GM18951 (cell line): ENCODE data around the gene BCDIN3D.

Experiments used
- POLR2A ChIP-seq: IDR thresholded peaks from 4 replicates; pipeline ENCODE4 v1.6.1; 2011; ENCODE audit warnings: mild to moderate bottlenecking; ENCODE audit not compliant: insufficient read length, insufficient read depth; ENCODE audit errors: extremely low read depth
- in situ Hi-C: fragments of 300-500 bp; cut with MboI; formaldehyde crosslinking; loops from one replicate; pipeline ENCODE4 v1.12.0; 2022; ENCODE audit warnings: low sequenced_read_pairs, mixed read lengths, inconsistent platforms; ENCODE audit not compliant: unreplicated experiment

BCDIN3D gene

GRCh38 chr12:49811136-49811535 lies 31.8 kb downstream of the BCDIN3D start:
- TF ChIP-seq POLR2A: no peak
- in situ Hi-C loops: no loop called here

- in situ Hi-C loops: no loop called here
- TF ChIP-seq POLR2A: no peak
These were observed 33.0 kb downstream of the BCDIN3D start for GRCh38 chr12:49809906-49810389.

GRCh38 chr12:49809381-49809905 lies 33.5 kb downstream of the BCDIN3D start:
- TF ChIP-seq POLR2A: no peak
- in situ Hi-C loops: no loop called here

- in situ Hi-C loops: no loop called here
- no peak for TF ChIP-seq POLR2A
These were observed 34.1 kb downstream of the BCDIN3D start for GRCh38 chr12:49808686-49809380.

GRCh38 chr12:49807991-49808580 lies 34.8 kb downstream of the BCDIN3D start:
- in situ Hi-C loops: no loop called here

GRCh38 chr12:49806877-49807276 lies 36.0 kb downstream of the BCDIN3D start:
- TF ChIP-seq POLR2A: no peak
- in situ Hi-C loops: no loop called here

More at GRCh38 chr12:49807991-49808580, 34.8 kb downstream of the BCDIN3D start:
- TF ChIP-seq POLR2A: no peak

GRCh38 chr12:49806321-49806813 lies 36.5 kb downstream of the BCDIN3D start:
- in situ Hi-C loops: no loop called here

GRCh38 chr12:49805409-49805808 lies 37.5 kb downstream of the BCDIN3D start:
- in situ Hi-C loops: no loop called here

More at GRCh38 chr12:49806321-49806813, 36.5 kb downstream of the BCDIN3D start:
- TF ChIP-seq POLR2A: no peak

GRCh38 chr12:49804821-49805220 lies 38.1 kb downstream of the BCDIN3D start:
- no peak for TF ChIP-seq POLR2A
- in situ Hi-C loops: no loop called here

More at GRCh38 chr12:49805409-49805808, 37.5 kb downstream of the BCDIN3D start:
- no peak for TF ChIP-seq POLR2A

- in situ Hi-C loops: no loop called here
- TF ChIP-seq POLR2A: no peak
These were observed 39.0 kb downstream of the BCDIN3D start for GRCh38 chr12:49803693-49804450.

- TF ChIP-seq POLR2A: no peak
- in situ Hi-C loops: no loop called here
These were observed 41.5 kb downstream of the BCDIN3D start for GRCh38 chr12:49801141-49802063.
